ENCODE results near the gene INF2. TPM values are rescaled to one million over a fixed set of nuclear protein-coding genes. Genes with fewer than 3 reads are reported as not detected.

The INF2 gene
- total RNA-seq, 1 experiment from 2014 or later, result 14.0 TPM

- in situ Hi-C loops (cut with HindIII; ENCODE audit: low pct_unique_long_range_greater_than_20kb, low sequenced_read_pairs), result no loop called here
- DNase-seq (ENCODE audit: low read depth, low spot score), result no peak
These were observed 5.1 kb downstream of the INF2 start for GRCh38 chr14:104694475-104694950.

GRCh38 chr14:104694991-104695659 lies 5.7 kb downstream of the INF2 start:
- in situ Hi-C loops (cut with HindIII; ENCODE audit: low pct_unique_long_range_greater_than_20kb, low sequenced_read_pairs), result no loop called here
- DNase-seq (ENCODE audit: low read depth, low spot score), result no peak

- DNase-seq (ENCODE audit: low read depth, low spot score), result no peak
- in situ Hi-C loops (cut with HindIII; ENCODE audit: low pct_unique_long_range_greater_than_20kb, low sequenced_read_pairs), result no loop called here
These were observed 6.2 kb downstream of the INF2 start for GRCh38 chr14:104695660-104696000.

- in situ Hi-C loops (cut with HindIII; ENCODE audit: low pct_unique_long_range_greater_than_20kb, low sequenced_read_pairs), result no loop called here
- no peak for DNase-seq (ENCODE audit: low read depth, low spot score)
These were observed 7.4 kb downstream of the INF2 start for GRCh38 chr14:104696671-104697316.

GRCh38 chr14:104697317-104697703 lies 7.9 kb downstream of the INF2 start:
- DNase-seq (ENCODE audit: low read depth, low spot score), result no peak
- in situ Hi-C loops (cut with HindIII; ENCODE audit: low pct_unique_long_range_greater_than_20kb, low sequenced_read_pairs), result no loop called here

- in situ Hi-C loops (cut with HindIII; ENCODE audit: low pct_unique_long_range_greater_than_20kb, low sequenced_read_pairs), result no loop called here
- DNase-seq (ENCODE audit: low read depth, low spot score), result no peak
These were observed 8.6 kb downstream of the INF2 start for GRCh38 chr14:104697892-104698583.

GRCh38 chr14:104698688-104699425 lies 9.4 kb downstream of the INF2 start:
- DNase-seq (ENCODE audit: low read depth, low spot score), result no peak
- in situ Hi-C loops (cut with HindIII; ENCODE audit: low pct_unique_long_range_greater_than_20kb, low sequenced_read_pairs), result no loop called here

GRCh38 chr14:104699426-104699748 lies 10.0 kb downstream of the INF2 start:
- no peak for DNase-seq (ENCODE audit: low read depth, low spot score)
- in situ Hi-C loops (cut with HindIII; ENCODE audit: low pct_unique_long_range_greater_than_20kb, low sequenced_read_pairs), result no loop called here

GRCh38 chr14:104700225-104700651 lies 10.8 kb downstream of the INF2 start:
- no peak for DNase-seq (ENCODE audit: low read depth, low spot score)
- in situ Hi-C loops (cut with HindIII; ENCODE audit: low pct_unique_long_range_greater_than_20kb, low sequenced_read_pairs), result no loop called here

- no peak for DNase-seq (ENCODE audit: low read depth, low spot score)
- in situ Hi-C loops (cut with HindIII; ENCODE audit: low pct_unique_long_range_greater_than_20kb, low sequenced_read_pairs), result no loop called here
These were observed 11.4 kb downstream of the INF2 start for GRCh38 chr14:104700747-104701217.

GRCh38 chr14:104701383-104702076 lies 12.1 kb downstream of the INF2 start:
- DNase-seq (ENCODE audit: low read depth, low spot score), result no peak
- in situ Hi-C loops (cut with HindIII; ENCODE audit: low pct_unique_long_range_greater_than_20kb, low sequenced_read_pairs), result no loop called here

- no peak for DNase-seq (ENCODE audit: low read depth, low spot score)
- in situ Hi-C loops (cut with HindIII; ENCODE audit: low pct_unique_long_range_greater_than_20kb, low sequenced_read_pairs), result no loop called here
These were observed 12.7 kb downstream of the INF2 start for GRCh38 chr14:104702106-104702505.

GRCh38 chr14:104702673-104703072 lies 13.3 kb downstream of the INF2 start:
- in situ Hi-C loops (cut with HindIII; ENCODE audit: low pct_unique_long_range_greater_than_20kb, low sequenced_read_pairs), result no loop called here
- DNase-seq (ENCODE audit: low read depth, low spot score), result no peak

- DNase-seq (ENCODE audit: low read depth, low spot score), result no peak
- in situ Hi-C loops (cut with HindIII; ENCODE audit: low pct_unique_long_range_greater_than_20kb, low sequenced_read_pairs), result no loop called here
These were observed 13.9 kb downstream of the INF2 start for GRCh38 chr14:104703269-104703668.

- in situ Hi-C loops (cut with HindIII; ENCODE audit: low pct_unique_long_range_greater_than_20kb, low sequenced_read_pairs), result no loop called here
- no peak for DNase-seq (ENCODE audit: low read depth, low spot score)
These were observed 14.8 kb downstream of the INF2 start for GRCh38 chr14:104704252-104704651.

- peak; percentile 35 for DNase-seq (ENCODE audit: low read depth, low spot score)
These were observed 16.1 kb downstream of the INF2 start for GRCh38 chr14:104705340-104706047.

More at GRCh38 chr14:104705340-104706047, 16.1 kb downstream of the INF2 start:
- in situ Hi-C loops (cut with HindIII; ENCODE audit: low pct_unique_long_range_greater_than_20kb, low sequenced_read_pairs), result no loop called here

All from SK-MEL-5 (cell line).